Activated T-helper 1 cell treated with anti-CD3 and anti-CD28 coated beads, Interleukin-2, amount 50 U/mL, for 16 hours (primary cell): ENCODE data around the gene PCDHB4.
"Not testable (repeated sequence)": the region's sequence is repeated elsewhere in the genome, so short reads cannot be mapped to it uniquely, and the experiment has no call there.

ENCODE experiments used
- DNase-seq, 2 donors: peaks; one replicate each; pipeline ENCODE4 v3.0.0-alpha.2; 2020; ENCODE audit warnings: low read depth in 1 of 2, low spot score in 1 of 2

The PCDHB4 gene

DNA sequence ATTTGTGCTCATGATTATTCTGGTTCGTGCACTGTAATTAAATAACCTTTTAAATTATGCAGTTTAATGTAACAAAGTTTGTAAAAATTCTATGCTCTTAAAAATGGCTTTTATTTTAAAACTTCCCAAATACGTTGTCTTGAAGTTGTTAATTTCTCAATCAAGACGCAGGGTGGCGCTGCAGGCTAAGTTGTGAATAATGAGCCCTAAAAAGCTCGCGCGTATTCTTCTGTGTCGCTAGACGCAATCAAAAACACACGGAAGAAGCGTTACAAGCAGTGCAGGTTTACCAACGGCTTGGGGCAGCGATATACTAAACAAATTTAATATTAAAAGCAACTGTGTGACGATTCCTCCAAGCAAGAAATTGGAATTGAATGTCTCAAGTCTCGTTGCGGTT lies at the start of gene PCDHB4:
TSS of gene PCDHB4 (plus strand) at position 256 of the 400 bp plus-strand sequence. CDS start 181 bp downstream, outside the sequence.
- no peak for DNase-seq

DNA sequence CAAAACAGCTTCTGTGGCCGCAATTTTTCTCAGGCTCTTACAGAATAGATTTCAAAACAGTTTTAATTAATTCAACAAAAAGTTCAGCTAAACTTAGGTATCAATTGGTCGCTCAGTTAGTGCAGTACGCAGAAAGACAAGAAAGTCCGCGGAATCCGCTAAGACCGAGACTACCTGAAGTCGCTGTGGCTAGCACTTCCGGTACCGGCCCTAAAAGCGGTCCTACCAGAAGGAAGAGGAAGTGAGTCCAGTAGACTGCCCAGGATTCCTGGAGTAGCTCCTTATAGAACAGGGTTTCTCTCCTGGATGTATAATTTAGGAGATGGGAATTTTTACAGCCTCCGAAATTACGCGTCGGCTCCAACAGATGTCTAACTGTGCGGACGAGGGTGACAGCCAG lies 43.8 kb upstream of the PCDHB4 start:
- no peak for DNase-seq

- no peak for DNase-seq
Observed at GRCh38 chr5:141082228-141082627, 39.4 kb upstream of the PCDHB4 start.

- DNase-seq, result no peak
Observed at GRCh38 chr5:141084487-141084989, 37.1 kb upstream of the PCDHB4 start.

DNA sequence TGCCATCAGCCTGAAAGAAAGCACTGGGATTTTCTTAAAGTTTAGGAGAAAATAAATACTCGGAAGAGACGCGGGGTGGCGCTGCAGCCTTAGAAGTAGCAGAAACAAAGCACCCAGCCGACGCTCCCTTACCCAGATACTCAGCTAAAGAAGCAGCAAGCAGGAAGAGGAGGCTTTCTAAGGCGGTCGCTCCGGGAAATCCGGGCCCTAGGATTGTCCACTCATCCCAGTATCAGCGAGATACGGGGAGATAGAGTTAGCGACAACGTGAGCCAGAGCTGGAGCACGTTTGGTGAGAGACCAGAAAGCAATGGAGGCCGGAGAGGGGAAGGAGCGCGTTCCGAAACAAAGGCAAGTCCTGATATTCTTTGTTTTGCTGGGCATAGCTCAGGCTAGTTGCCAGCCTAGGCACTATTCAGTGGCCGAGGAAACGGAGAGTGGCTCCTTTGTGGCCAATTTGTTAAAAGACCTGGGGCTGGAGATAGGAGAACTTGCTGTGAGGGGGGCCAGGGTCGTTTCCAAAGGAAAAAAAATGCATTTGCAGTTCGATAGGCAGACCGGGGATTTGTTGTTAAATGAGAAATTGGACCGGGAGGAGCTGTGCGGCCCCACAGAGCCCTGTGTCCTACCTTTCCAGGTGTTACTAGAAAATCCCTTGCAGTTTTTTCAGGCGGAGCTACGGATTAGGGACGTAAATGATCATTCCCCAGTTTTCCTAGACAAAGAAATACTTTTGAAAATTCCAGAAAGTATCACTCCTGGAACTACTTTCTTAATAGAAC lies 26.9 kb upstream of the PCDHB4 start, which contains the start of gene PCDHB2:
TSS of gene PCDHB2 (plus strand) at position 135 of the 782 bp plus-strand sequence. CDS start at position 311, 176 bp downstream.
- DNase-seq, result no peak

GRCh38 chr5:141095263-141095641 lies 26.4 kb upstream of the PCDHB4 start:
- no peak for DNase-seq

GRCh38 chr5:141096181-141096580 lies 25.4 kb upstream of the PCDHB4 start:
- DNase-seq, result not testable (repeated sequence)

DNA sequence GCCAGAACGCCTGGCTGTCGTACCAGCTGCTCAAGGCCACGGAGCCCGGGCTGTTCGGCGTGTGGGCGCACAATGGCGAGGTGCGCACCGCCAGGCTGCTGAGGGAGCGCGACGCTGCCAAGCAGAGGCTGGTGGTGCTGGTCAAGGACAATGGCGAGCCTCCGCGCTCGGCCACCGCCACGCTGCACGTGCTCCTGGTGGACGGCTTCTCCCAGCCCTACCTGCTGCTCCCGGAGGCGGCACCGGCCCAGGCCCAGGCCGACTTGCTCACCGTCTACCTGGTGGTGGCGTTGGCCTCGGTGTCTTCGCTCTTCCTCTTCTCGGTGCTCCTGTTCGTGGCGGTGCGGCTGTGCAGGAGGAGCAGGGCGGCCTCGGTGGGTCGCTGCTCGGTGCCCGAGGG lies 25.0 kb upstream of the PCDHB4 start:
- DNase-seq, result not testable (repeated sequence)

GRCh38 chr5:141100243-141100805 lies 21.3 kb upstream of the PCDHB4 start, which contains the start of gene PCDHB3:
TSS of gene PCDHB3 (plus strand) at chr5:141100473. CDS start at chr5:141100650, 177 bp downstream.
- DNase-seq, result no peak

- no peak for DNase-seq
Observed at GRCh38 chr5:141101059-141101458, 20.6 kb upstream of the PCDHB4 start.

GRCh38 chr5:141102070-141102469 lies 19.5 kb upstream of the PCDHB4 start:
- DNase-seq, result not testable (repeated sequence)

DNA sequence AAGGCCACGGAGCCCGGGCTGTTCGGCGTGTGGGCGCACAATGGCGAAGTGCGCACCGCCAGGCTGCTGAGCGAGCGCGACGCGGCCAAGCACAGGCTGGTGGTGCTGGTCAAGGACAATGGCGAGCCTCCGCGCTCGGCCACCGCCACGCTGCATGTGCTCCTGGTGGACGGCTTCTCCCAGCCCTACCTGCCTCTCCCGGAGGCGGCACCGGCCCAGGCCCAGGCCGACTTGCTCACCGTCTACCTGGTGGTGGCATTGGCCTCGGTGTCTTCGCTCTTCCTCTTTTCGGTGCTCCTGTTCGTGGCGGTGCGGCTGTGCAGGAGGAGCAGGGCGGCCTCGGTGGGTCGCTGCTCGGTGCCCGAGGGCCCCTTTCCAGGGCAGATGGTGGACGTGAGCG lies 19.1 kb upstream of the PCDHB4 start:
- not testable (repeated sequence) for DNase-seq

DNA sequence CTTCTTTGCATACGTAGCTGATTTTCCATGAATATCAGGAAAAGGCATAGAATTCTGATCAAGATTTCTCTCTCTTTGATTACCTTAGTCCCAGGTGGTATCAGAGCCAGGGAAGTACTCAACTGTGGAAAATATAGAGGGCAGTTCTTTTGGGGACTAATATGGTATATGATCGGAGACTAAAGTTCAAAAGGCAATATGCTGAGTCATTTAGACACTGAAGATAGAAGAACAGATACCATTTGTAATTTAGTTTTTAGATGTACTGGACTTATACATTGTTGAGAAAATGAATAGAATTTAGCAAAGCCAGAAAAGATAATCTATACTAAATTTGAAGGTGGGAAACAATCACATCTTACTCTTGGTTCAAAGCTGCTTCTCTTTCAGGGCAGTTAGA lies 16.3 kb upstream of the PCDHB4 start:
- no peak for DNase-seq

GRCh38 chr5:141119250-141119649 lies 2.4 kb upstream of the PCDHB4 start:
- DNase-seq, result no peak

- DNase-seq, result no peak
Observed at GRCh38 chr5:141121985-141122384, 367 bp downstream of the PCDHB4 start.

DNA sequence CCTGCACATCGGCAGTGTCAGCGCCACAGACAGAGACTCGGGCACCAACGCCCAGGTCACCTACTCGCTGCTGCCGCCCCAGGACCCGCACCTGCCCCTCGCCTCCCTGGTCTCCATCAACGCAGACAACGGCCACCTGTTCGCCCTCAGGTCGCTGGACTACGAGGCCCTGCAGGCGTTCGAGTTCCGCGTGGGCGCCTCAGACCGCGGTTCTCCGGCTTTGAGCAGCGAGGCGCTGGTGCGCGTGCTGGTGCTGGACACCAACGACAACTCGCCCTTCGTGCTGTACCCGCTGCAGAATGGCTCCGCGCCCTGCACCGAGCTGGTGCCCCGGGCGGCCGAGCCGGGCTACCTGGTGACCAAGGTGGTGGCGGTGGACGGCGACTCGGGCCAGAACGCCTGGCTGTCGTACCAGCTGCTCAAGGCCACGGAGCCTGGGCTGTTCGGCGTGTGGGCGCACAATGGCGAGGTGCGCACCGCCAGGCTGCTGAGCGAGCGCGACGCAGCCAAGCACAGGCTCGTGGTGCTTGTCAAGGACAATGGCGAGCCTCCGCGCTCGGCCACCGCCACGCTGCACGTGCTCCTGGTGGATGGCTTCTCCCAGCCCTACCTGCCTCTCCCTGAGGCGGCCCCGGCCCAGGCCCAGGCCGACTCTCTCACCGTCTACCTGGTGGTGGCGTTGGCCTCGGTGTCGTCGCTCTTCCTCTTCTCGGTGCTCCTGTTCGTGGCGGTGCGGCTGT lies 1.9 kb downstream of the PCDHB4 start:
- DNase-seq, result not testable (repeated sequence)

GRCh38 chr5:141127305-141127704 lies 5.7 kb downstream of the PCDHB4 start:
- no peak for DNase-seq

- DNase-seq, result no peak
Observed at GRCh38 chr5:141135030-141135717, 13.6 kb downstream of the PCDHB4 start, which contains the start of gene PCDHB5. TSS of gene PCDHB5 (plus strand) at chr5:141135206. CDS start at chr5:141135435, 229 bp downstream.

DNA sequence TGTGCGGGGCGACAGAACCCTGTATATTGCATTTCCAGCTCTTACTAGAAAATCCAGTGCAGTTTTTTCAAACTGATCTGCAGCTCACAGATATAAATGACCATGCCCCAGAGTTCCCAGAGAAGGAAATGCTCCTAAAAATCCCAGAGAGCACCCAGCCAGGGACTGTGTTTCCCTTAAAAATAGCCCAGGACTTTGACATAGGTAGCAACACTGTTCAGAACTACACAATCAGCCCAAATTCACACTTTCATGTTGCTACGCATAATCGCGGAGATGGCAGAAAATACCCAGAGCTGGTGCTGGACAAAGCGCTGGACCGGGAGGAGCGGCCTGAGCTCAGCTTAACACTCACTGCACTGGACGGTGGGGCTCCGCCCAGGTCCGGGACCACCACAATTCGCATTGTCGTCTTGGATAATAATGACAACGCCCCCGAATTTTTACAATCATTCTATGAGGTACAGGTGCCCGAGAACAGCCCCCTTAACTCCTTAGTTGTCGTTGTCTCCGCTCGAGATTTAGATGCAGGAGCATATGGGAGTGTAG lies 14.2 kb downstream of the PCDHB4 start:
- DNase-seq, result no peak

DNA sequence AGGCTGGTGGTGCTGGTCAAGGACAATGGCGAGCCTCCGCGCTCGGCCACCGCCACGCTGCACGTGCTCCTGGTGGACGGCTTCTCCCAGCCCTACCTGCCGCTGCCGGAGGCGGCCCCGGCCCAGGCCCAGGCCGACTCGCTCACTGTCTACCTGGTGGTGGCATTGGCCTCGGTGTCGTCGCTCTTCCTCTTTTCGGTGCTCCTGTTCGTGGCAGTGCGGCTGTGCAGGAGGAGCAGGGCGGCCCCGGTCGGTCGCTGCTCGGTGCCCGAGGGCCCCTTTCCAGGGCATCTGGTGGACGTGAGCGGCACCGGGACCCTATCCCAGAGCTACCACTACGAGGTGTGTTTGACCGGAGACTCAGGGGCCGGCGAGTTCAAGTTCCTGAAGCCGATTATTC lies 15.7 kb downstream of the PCDHB4 start:
- DNase-seq, result not testable (repeated sequence)

DNA sequence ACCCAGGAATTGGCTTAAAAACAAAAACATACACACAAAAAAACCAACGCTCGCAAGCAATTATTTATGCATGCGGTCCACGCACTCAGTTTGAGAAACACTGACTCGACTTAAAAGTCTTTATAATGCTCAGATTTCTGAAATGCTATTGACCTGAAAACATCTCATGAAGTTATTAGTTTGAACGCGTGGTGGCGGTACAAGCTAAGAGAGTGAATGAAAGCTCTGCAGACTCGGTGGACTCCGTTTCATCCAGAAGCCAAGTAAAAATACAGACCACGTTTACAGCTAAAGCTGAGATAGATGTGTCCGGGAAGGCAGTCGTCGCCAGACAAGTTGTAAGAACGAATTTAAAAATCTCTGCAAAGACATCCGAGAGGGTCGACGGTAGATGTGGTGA lies 28.2 kb downstream of the PCDHB4 start, which contains the start of gene PCDHB6:
TSS of gene PCDHB6 (plus strand) at position 246 of the 400 bp plus-strand sequence. CDS start 201 bp downstream, outside the sequence.
- DNase-seq, result no peak
